ENCODE data around the gene MAIP1.
A peak's percentile ranks its signal among the peaks of the same experiment; 100 is the strongest.
"Not testable (repeated sequence)": the region's sequence is repeated elsewhere in the genome, so short reads cannot be mapped to it uniquely, and the experiment has no call there.

Gene MAIP1, protein sequence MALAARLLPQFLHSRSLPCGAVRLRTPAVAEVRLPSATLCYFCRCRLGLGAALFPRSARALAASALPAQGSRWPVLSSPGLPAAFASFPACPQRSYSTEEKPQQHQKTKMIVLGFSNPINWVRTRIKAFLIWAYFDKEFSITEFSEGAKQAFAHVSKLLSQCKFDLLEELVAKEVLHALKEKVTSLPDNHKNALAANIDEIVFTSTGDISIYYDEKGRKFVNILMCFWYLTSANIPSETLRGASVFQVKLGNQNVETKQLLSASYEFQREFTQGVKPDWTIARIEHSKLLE

DNA sequence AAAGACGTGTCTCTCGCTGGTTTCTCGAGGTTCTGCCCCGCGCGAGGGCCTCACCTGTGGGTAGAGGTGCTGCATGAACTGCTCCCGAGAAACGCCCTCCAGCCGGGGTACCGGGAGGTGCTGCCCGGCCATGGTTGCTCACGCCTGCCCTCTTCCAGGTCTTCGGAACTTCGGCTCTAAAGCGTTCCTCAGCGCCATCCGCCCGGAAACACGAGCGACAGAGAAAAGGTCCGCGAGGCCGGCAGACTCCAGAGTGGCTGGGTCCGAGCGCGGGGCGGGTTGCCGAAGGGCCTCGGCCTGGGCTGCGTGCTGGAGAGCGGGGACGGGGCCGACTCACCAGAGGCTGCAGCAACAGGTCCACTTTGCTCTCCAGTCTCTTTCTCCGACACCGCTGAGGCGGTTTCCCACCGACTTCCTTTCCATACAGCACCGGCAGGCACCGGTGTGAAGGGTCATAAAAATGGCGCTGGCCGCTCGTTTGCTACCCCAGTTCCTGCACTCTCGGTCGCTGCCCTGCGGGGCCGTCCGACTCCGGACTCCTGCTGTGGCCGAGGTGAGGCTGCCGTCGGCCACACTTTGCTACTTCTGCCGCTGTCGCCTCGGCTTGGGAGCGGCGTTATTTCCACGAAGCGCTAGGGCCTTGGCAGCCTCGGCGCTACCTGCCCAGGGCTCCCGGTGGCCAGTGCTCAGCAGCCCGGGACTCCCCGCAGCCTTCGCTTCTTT, at the start of gene MAIP1, which contains the start of gene TYW5:
MAIP1 (plus strand) TSS at position 244 of the 723 bp plus-strand sequence; CDS start at position 461, 217 bp downstream.
TYW5 (minus strand) TSS at position 153 of the 723 bp plus-strand sequence; CDS start at position 132, 21 bp downstream.
- no peak for FAIRE-seq

- no peak for FAIRE-seq
Observed at GRCh38 chr2:199907008-199907714, 48.2 kb upstream of the MAIP1 start.

GRCh38 chr2:199910338-199911051, 44.9 kb upstream of the MAIP1 start:
- no peak for FAIRE-seq

GRCh38 chr2:199911052-199911876, 44.1 kb upstream of the MAIP1 start, which contains the start of gene C2orf69:
TSS of gene C2orf69 (plus strand) at chr2:199911293. CDS start at chr2:199911439, 146 bp downstream.
- peak; percentile 89 for FAIRE-seq

DNA sequence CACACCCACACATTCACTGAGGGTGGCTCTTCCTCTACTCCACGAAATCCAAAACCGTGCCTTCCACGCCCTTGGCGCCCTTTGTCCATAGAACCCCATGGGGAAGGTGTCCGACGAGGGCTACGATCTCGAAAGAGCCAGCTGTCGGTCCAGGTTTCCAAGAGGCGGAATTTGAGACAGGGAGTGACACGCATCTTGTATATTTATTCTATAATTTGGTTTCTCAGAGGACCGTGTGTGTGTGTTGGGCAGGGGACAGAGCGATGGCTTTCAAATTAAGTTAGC, 43.6 kb upstream of the MAIP1 start:
- FAIRE-seq, result no peak

DNA sequence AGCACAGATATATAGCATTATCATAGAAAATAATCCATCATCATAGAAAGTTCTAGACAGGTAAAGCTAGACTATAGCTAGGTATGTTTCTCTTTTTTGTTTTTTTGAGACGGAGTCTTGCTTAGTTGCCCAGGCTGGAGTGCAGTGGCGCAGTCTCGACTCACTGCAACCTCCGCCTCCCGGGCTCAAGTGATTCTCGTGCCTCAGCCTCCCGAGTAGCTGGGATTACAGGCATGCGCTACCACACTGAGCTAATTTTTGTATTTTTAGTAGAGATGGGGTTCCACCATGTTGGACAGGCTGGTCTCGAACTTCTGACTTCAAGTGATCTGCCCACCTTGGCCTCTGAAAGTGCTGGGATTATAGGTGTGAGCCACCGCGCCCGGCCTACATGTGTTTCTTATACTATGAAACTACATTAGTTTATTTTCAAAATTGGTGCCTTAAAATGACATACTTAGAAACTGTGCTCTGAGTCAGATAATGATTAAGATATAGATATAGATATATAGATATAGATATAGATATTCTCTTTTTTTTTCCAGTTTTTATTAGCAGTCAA, 42.7 kb upstream of the MAIP1 start:
- FAIRE-seq, result not testable (repeated sequence)

GRCh38 chr2:199914372-199914958, 40.9 kb upstream of the MAIP1 start:
- no peak for FAIRE-seq

DNA sequence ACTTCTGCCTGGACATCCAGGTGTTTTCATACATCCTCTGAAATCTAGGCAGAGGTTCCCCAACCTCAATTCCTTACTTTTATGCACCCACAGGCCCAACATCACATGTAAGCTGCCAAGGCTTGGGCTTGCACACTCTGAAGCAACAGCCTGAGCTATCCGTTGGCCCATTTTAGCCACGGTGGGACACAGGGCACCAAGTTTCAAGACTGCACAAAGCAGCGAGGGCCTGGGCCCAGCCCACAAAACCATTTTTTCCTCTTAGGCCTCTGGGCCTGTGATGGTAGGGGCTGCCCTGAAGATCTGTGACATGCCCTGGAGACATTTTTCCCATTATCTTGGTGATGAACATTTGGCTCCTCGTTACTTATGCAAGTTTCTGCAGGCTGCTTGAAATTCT, 38.4 kb upstream of the MAIP1 start:
- FAIRE-seq, result no peak

DNA sequence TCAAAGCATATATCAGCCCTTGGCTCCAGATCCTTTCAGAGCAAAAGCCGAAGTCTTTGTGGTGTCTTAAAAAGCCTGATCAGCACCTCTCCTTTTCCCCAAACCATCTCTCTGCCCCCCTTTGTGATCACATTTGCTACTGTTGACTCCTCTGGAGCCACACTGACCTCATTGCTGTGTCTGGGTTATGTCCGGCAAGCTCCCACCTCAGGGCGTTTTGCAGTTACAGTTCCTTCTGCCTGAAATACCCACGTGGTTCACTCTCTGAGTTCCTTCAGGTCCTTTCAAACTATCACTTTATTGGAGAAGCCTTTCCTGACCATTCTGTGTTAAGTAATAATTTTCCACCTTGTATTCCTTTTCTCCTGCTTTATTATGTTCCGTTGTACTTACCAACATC, 32.5 kb upstream of the MAIP1 start:
- FAIRE-seq, result no peak

- no peak for FAIRE-seq
Observed at GRCh38 chr2:199923924-199924323, 31.5 kb upstream of the MAIP1 start.

GRCh38 chr2:199926806-199927205, 28.6 kb upstream of the MAIP1 start:
- FAIRE-seq, result no peak

DNA sequence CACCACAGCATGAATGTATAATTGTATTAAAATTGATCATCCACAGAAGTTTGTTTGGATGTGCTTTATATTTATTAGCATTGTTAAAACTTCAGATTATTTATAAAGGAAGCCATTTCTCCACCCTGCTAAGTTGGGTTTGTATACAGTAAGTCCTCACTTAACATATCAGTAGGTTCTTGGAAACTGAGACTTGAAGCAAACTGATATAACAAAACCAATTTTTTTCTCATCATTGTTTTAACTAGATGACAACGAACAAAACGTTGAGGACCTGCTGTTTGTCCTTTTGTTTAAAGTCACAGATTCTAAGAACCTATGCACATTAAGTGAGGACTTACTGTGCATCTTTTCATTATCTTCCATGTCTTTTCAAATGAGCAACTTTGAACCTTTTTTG, 27.2 kb upstream of the MAIP1 start:
- FAIRE-seq, result no peak

- FAIRE-seq, result no peak
Observed at GRCh38 chr2:199928626-199929025, 26.8 kb upstream of the MAIP1 start.

GRCh38 chr2:199929262-199929661, 26.1 kb upstream of the MAIP1 start:
- no peak for FAIRE-seq

- no peak for FAIRE-seq
Observed at GRCh38 chr2:199932312-199932855, 23.0 kb upstream of the MAIP1 start.

GRCh38 chr2:199933466-199933865, 21.9 kb upstream of the MAIP1 start:
- FAIRE-seq, result no peak

- no peak for FAIRE-seq
Observed at GRCh38 chr2:199936554-199936953, 18.8 kb upstream of the MAIP1 start.

- peak; percentile 87 for FAIRE-seq
Observed at GRCh38 chr2:199940373-199940772, 15.0 kb upstream of the MAIP1 start.

DNA sequence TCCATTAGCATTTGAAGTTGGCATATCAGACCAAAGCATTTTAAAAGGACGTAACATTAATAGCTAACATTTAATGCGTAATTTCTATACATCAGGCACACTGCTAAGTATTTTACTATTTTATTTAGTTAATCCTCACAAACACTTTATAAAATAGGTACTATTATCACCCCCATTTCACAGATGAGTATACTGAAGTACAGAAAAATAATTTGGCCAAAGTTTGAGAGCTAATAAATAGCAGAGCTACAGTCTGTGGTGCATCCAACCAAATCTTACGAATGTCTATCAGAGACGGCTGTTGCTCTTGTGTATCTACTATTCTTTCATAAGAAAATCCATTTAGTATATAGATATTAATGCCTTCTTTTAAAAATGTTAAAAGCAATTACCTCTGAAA, 12.0 kb upstream of the MAIP1 start:
- FAIRE-seq, result no peak

DNA sequence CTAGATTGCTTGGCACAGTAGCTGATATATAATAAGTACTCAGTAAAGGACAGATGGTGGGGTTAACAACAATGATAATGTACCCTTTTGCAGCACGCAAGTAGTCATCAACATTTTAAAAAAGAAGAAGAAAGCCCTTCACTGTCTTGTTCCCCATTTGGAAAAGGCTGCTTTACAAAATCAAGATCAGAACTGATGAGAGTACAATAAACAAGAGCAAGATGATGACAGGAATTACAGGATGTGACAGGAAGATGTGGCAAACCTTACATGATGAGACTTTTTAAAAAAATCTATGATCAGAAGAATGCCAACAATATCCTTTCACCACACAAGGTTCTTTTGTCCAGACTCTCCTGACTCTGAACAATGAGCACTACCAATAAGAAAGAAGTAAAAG, 9.2 kb upstream of the MAIP1 start:
- no peak for FAIRE-seq

- no peak for FAIRE-seq
Observed at GRCh38 chr2:199946836-199947235, 8.5 kb upstream of the MAIP1 start.

Data from TTC549 (cell line).